GM19438 (cell line): Measurements from ENCODE around the gene ZNF160.
"Not testable (repeated sequence)": the region's sequence is repeated elsewhere in the genome, so short reads cannot be mapped to it uniquely, and the experiment has no call there.

ENCODE experiments used
- ATAC-seq: cut with Tn5 transposase; IDR thresholded peaks from one replicate; pipeline ENCODE4 v1.9.1; 2021; ENCODE audit warnings: low read depth; ENCODE audit not compliant: unreplicated experiment

The ZNF160 gene

DNA sequence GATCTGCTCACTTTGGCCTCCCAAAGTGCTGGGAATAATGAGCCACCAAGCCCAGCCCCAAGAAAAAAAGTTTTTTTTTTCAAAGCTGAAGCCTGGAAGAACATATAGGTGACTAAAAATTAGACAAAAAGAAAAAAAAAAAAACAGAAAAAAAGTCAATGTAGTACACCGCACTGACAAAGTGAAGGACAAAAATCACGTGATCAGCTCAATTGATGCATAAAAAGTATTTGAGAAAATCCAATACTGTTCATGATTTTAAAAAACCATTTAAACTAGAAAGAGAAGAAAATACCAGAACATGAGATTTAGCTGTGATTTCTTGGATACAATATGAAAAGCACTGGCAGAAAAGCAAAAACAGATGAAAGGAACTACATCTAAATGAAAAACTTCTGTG, 69.2 kb downstream of the ZNF160 start:
- no peak for ATAC-seq

DNA sequence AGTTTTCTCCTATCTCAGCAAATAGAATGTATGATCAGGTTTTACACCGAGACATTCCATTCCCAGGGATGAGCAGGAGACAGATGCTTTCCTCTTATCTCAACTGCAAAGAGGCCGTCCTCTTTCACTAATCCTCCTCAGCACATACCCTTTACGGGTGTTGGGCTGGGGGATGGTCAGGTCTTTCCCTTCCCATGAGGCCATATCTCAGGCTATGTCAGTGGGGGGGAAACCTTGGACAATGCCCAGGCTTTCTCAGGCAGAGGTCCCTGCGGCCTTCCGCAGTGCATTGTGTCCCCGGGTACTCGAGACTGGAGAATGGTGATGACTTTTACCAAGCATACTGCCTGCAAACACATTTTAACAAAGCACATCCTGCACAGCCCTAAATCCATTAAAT, 74.9 kb downstream of the ZNF160 start:
- not testable (repeated sequence) for ATAC-seq

DNA sequence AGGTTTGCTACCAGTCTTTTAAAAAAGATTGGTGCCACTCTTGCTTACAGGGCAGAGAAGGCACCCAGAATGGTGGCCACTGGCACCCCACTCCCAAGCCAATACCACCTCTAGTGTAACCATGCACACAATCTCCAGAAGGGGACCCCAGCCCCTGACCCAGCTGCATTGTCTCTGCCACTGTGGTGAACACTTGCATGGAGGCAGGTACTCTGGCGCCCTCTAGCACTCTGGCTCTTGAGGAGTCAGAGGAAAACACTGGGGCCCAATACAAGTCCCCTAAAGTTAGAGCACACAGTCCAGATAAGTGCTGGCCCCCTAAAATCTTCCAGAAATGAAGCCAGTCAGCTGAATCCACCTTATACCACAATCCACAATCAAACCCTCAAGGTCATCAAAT, 83.5 kb downstream of the ZNF160 start:
- no peak for ATAC-seq
